DMS153 (cell line): ENCODE data around the gene VOPP1.
"Not testable (repeated sequence)": the region's sequence is repeated elsewhere in the genome, so short reads cannot be mapped to it uniquely, and the experiment has no call there.

ENCODE experiments used
- DNase-seq: peaks from one replicate; lab custom pipeline; 2025; lab: John Stamatoyannopoulos, UW

Gene VOPP1, protein sequence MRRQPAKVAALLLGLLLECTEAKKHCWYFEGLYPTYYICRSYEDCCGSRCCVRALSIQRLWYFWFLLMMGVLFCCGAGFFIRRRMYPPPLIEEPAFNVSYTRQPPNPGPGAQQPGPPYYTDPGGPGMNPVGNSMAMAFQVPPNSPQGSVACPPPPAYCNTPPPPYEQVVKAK

DNA sequence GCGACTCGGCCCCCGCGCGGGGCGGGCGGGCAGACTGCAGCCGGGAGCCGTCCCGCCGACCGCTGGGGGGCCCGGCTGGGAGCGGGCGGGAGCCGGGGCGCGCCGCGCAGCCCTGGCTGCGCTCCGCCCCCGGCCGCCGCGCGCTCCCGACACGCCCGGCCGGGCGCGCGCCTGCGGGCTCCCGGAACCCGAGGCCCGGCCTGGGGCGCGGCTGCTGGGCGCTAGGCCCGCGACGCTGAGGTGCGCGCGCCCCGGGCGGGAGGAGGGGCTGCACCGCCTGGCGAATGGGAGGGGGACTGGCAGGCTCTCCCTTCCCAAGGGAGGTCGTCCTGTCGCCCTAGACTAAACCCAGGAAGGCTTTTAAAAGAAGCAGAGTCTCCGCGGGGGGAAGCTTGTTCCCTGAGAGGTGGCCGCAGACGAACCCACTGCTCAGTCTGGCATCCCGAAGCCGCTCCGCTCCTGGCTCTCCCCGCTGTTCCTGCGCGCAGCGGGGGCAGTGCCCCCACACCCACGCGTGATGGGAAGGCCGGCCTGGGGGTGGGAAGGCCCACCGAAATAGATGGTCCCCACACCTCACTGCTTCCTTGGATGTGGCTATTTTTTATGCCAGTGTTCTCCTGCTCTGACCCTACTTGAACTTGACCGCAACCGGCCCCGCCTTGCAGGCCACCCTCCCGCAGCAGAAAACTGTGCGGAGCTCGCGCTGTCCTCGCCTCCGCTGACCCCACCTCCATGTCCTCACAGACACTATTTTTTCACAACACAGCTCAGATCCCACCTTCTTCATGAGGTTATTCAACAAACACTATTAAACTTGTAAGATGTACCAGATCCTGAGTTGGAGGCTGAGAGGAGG is at the start of gene VOPP1:
VOPP1 (minus strand) TSS at position 125 of the 856 bp plus-strand sequence. CDS start 178 bp downstream, outside the sequence.
- DNase-seq: peak; percentile 22

DNA sequence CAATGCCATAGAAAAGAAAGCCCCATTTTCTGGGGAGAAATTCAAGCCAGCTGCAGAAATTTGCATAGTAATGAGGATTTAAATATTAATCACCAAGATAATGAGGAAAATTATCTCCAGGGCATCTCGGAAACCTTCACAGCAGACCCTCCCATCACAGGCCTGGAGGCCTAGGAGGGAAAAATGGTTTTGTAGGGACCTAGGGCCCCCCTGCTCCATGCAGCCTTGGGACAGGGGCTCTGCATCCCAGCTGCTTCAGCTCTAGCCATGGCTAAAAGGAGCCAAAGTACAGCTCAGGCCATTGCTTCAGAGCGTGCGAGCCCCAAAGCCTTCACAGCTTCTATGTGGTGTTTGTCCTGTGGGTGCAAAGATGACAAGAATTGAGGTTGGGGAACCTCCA is 46.6 kb upstream of the VOPP1 start:
- DNase-seq: no peak

DNA sequence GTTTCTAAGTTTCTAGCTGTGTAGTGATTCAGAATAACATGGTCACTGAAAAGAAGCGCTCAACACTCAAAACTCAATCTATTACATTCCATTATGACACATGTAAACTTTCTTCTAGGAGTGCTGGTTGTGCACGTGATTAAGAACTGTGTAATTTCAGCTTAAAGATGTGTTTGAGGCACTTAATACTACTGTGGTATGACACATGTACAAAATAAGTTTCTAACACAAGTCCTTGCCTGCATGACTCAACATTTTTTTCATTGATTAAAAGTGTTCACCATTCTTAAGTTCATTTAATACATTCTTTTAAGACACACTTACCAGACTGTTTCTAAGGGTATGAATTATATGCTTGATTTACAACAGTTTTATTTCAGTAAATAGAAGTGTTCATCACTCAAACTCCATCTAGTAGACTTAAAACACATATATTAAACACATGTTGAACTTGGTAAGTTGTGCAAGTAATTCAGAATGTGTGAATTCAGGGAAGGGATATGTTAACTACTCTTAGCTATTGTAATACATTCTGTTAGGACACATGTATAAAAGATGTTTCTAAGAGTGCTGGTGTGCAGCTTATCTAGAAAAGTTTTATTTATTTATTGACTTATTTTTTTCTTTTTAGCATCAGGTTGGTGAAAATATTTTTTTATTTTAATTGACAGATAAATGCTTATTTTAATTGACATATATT is 42.2 kb upstream of the VOPP1 start:
- not testable (repeated sequence) for DNase-seq

DNA sequence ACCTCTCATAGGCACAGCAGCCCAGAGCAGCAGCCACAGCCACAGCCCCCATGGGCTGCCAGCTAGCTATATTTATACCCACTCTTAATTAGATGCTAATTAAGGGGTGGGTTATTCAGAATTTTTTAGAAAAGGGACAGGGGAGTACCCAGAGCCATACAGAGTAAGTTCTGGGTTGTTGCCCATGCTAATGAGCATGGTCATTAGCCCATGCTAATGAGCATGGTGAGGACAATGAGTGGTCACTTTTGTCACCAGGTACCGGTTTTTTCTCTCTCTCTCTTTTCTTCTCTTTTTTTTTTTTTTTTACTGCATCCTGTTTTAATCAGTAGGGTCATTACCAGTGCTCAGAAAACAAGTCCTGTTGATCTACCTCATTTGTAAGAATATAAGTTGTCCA is 37.4 kb upstream of the VOPP1 start:
- DNase-seq: not testable (repeated sequence)

DNA sequence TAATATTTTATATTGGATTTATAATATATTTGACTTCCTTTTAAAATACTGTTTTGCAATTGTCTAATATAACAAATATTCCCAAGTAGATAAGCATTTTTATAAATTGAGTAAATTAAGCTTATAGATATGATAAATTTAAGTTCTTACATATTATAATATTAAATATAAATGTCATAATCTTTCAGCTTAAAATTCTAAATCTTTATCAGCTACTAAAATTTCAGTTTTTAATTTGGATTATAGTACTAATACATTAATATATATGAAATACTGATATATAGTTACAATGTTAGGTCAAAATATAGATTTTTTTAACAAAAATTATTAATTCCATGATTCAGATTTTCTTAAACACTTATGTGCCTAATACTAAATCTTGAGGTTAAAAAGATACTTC is 33.4 kb upstream of the VOPP1 start:
- DNase-seq: not testable (repeated sequence)

DNA sequence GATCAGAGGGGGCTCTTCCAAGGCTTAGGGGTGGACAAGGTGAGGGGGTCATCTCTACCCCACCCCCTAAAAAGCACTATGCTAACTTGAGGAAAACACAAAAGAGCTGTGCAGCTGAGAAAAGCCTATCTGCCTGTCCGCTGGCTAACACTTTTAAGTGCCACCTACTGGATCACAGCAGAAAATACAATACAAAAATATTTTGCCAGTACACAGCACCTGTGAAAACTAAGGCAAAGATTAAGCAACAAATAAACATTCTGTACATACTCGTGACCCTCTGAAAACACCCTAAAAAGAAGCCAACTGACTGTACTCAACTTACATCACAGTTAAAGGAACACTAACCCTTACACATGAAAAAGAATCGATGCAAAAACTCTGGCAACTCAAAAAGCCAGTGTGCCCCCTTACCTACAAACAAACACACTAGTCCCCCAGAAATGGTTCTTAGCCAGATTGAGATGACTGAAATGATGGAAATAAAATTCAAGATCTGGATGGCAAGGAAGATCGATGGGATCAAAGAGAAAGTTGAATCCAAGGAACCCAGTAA is 25.7 kb upstream of the VOPP1 start:
- not testable (repeated sequence) for DNase-seq

DNA sequence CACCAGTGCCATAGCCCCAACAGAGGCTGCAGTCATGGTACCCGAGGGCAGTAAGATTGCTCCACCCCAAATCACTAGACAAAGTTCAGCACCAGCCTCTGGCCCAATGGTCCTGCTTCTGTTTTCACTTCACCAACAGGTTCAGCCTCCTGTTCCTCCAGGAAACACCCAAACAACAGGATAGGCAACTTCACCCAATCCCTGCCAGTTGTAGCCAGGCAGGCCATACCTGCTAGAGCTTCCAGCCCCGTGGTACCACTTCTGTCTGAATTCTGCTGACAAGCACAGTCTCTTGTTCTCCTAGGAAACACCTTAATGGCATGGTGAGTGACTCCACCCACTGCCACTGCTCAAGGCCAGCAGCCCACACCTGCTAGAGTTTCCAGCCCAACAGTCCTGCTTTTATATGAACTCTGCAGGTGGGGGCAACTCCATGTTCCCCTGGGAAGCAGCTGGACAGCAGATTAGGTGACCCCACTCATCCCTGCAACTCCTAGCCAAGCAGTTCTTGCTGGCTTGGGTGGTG is 25.0 kb upstream of the VOPP1 start:
- DNase-seq: not testable (repeated sequence)

DNA sequence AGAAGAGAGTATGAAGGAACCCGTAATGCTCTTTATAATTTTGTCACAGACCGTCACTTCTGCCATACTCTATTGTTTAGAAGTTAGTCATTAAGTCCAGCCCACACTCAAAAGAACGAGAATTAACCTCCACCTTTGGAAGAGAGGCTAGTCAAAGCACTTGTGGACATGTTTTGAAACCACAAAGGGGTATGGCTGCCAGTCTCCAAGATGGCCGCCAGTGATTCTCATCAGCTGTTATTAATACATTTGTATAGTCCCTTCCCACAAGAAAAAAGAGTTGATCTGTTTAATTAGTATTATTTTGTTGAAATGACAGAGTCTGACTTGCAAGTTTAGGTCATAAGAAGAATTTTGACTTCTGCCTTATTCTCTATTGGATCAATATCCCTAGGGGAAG is 23.2 kb upstream of the VOPP1 start:
- DNase-seq: no peak

DNA sequence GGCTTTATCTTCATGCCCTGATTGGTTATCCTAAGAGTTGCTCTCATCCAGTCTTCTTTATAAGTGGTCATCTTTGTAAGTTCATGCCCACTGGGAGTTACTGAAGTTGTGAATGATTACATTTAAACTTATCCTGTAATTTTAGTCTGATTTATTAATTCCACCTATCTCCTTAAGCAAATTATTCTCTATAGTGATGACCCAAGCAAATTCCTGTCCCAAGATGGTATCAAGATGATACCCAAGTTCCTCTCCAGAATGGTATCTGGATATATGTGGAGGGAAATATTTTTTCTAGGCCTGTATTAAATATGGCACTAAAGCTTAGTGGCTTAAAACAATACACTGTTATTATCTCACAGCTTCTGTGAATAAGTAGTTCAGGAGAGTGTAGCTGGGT is 22.6 kb upstream of the VOPP1 start:
- no peak for DNase-seq

DNA sequence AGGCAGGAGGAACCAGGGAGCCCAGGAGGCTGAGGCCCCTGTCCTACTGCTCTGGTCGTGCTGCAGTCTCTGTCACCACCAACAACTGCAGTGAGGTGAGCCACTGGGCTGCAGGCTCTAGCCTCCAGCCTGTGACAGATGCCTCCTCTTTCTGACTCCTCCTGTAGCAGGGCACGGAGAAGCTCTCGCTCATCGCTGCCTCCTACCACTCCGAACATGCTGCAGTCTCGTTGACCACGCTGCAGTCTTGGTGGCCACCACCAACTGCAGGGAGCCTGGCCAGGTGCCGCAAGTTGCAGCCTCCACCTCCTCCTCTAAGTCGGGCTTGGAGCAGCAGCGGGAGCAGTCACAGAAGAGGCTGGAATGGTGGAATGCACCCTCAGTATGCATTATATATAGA is 22.1 kb upstream of the VOPP1 start:
- no peak for DNase-seq

DNA sequence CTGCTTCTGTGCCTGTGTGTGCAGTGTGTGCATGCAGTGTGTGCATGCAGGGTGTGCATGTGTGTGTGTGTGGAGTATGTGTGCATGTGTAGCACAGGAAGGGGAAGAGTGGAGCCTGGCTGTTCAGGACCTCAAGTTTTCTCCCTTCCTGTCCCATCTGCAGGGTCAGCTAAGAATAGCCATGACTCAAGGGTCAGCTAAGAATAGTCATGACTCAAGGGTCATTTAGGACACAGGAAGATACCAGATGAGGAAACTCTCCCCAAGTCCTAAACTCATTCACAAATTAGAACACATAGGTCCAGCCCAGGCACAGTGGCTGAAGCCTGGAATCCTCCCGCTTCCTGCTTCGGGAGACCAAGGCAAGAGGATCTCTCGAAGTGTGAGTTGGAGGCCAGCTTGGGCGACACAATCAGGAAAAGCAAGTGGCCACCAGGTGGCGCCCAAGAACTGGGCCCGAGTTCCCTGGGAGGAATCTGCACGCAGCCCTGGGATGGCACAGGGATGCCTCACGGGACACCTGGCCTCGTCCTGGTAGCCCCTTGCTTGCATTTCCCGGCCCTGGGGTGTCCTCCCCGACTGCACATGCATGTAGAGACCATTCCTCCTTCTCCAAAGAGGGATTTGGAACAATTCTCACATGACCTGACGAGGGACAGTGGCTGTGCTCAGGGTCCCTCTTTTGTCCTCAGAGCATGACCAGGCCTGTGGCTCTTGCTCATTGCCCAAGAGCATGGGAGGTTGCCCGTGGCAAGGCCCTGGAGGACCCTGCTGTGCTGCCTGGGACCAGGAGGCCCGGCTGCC is 21.4 kb upstream of the VOPP1 start:
- DNase-seq: no peak

DNA sequence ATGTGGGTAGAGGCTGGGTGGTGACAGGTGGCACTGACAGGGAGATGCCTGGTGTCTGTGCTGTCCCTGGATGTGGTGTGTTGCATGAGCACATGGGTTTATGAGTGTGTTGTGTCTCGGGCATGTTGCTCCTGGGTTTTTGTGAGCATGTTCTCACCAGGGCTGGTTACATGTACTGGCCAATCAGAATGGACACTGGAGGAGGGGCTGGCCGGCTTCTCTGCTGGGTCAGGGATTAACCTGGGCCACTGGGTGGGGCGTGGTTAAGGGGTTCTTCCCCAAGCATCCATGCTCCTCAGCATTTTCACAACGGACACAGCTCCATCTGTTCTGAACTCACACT is 20.8 kb upstream of the VOPP1 start:
- DNase-seq: no peak

DNA sequence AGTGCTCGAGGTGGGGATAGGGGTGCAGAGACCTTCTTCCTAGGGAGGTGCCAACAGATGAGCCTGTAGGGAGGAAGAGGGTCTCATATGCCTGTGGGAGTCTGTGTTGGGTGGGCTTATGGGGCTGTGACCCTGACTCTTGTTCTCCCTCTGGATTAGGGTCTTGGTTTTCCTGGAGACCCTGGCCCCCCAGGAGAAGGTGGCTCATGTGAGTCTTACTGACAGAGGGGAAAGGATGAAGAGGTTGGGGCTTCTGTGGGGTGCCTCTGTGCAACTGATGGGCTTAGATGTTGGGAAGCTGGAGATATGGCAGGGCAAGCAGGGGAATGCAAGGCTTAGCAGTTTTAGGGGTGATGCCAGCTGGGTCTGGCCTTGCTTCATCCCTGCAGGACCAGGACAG is 20.2 kb upstream of the VOPP1 start:
- no peak for DNase-seq

DNA sequence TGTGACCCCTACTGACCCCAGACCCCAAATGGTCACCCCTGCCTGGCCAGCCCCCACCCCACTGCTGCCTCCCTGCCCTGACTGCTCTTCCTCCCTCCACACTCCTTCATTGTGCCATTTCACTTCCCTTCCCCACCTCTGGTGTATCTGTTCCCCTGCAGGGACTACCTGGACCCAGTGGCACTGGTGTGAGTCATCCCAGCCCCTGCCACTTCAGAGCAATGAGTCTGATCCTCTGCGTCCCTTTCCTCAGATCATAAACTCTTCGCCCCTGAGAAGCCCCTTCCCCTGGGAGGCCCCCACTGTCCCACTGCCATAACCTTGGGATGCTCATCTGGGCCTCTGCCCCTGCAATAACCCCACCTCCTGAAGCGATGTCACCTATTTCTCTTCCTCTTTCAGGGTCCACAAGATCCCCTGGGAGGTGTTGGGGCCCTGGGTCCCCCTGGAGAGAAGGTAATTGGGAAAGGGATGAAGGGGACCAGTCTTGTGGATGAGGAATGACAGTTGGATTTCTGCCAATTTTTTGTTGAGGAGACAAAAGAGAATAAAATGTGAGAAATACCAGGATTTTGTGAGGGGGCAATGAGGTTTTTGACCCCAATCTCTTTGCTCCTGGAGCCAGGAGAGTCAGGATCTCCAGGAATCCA is 19.1 kb upstream of the VOPP1 start:
- no peak for DNase-seq

DNA sequence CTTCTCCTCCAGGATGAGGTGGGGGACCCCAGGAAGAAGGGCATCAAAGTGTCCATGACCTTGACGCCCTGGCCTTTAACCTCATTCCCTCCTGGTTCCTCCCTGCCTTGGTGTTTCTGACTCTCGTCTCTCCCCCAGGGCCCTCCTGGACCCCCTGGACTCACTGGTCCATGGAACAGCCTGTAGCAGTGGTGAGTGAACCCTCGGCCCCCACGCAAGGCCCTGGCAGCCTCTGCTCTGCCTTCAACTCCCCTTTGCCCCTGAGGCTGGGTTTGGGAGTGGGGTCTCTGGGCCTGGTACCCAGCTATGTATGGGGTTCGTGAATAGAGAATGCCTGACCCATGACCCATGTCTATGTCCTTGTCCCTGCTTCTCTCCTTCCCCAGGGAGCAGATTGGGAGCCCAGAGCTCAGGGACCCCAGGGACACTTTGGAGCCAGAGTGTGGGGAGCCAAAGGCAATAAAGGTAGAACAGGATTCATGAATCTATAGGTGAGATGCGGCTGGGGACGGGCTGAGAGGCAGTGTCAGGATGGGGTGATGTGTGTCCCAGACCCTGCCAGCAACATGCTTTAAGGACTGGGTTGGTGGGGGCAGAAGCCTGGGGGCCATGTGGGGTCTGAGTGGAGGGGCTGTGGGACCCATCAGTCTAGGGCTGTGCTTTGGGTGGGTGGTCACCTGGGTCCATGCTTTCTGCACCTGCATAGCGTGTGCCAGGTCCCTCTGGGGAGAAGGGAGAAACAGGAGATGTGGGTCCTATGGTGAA is 18.4 kb upstream of the VOPP1 start:
- no peak for DNase-seq

DNA sequence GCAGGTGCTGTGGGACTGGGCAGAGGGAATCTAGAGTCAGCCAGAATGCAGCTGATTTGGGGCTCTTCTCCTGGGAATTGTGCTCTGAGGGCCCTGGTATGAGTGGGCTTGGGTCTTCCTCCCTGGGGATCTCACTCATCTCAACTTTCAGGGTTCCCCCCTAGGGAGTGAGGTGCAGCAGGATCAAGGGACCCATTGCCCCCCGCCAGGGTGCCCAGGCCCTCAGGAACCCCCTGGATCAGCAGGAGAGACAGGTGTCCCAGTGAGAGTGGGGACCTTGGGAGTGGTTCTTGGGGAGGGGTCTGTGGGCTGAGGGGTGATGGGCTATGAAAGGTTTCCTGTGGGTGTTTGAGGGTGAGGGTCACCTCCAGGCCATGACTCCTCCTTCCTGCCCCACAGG is 17.6 kb upstream of the VOPP1 start:
- DNase-seq: no peak

DNA sequence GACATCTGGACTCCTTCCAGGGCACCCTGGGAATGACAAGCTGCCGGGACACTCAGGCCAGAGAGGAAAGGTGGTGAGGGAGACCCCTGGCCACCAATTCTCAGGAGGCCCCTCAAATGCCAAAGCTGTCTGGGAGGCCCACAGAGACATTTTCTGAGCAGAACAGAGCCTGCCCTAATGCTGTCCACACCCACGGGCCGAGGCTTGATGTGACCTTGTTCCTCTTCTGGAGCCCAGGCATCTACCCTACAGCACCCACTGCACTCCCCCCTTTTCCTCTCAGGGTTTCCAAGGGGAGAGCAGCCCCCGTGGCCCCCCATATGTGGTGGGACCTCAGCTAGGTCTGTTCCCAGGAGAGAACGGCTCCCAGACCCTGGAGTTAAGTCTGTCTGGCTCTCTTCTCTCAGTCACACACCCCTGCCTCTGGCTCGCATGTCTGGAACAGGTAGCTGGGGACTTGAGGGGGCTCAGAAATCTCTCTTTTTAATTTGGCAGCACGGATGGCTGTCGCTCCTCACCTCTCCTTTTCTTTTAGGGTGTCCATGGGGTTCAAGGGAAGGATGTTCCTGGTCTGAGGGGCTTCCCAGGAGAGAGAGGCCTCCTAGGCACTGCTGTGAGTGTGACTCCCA is 16.8 kb upstream of the VOPP1 start:
- no peak for DNase-seq

DNA sequence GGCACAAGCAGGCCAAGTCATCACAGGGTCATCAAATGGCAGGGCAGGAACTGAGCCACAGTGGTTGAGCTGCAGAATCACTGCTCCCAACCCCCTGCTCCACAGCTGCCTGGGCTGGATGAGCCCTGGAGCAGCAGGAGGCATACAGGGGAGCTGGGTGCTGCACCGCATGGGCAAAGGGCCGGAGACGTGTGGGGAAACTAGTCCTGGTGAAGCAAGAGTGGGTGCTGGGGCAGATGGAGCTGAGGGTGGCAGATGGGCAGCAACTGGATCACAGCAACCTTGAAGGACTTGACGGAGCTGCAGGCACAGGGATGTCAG is 16.0 kb upstream of the VOPP1 start:
- DNase-seq: no peak

DNA sequence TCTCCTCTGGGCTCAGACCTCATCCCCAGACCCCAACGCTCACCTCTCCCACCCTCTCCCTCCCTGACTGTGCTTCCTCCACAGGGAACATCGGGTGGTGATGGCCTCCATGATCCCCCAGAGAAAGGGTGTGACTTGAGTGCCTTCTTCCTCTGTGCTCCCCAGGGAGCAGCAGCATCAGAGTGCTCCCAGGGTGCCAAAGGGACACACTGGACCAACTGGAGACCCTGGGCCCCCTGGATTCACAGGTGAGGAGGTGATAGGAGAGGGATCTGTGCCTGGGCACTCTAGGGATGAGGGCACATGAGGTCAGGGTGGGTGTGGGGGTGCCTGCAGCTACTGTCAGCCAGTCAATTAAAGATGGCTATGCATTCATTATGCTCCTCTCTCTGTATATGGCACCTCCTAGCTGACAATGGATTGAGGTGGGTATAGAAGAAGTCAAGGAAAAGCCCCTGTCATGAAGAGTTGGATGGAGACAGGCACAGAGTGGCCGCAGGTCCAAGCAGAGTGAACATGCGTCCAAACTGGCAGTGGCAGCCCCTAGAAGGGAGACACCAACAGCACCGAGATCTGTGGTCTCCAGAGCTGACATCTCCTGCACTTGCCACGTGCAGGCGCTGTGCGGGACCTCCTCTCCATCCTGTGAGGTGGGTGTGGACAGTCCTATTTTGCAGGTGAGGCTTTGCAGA is 15.5 kb upstream of the VOPP1 start:
- DNase-seq: no peak

DNA sequence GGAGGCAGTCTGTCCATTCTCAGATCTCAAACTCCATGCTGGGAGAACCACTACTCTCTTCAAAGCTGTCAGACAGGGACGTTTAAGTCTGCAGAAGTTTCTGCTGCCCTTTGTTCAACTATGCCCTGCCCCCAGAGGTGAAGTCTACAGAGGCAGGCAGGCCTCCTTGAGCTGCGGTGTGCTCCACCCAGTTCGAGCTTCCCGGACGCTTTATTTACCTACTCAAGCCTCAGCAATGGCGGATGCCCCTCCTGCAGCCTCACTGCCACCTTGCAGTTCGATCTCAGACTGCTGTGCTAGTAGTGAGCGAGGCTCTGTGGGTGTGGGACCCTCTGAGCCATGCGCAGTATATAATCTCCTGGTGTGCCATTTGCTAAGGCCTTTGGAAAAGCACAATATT is 10.4 kb upstream of the VOPP1 start:
- DNase-seq: not testable (repeated sequence)
